Measurements from ENCODE around the gene SPATA16.

The SPATA16 gene

GRCh38 chr3:172859041-172859440 is 282.0 kb downstream of the SPATA16 start:
- Histone ChIP-seq H3K9ac (ENCODE audit: insufficient read length) (no peak overlapping the region), H3K27ac (no peak overlapping the region), H3K9me3 (ENCODE audit: low read depth, low read length) (no peaks in the 10 kb centered on the region), H3K4me3 (no peak overlapping the region), H3K36me3 (ENCODE audit: insufficient read depth, low read length) (no peaks in the 10 kb centered on the region)
- DNase-seq (ENCODE audit: low read depth, low spot score), result no peak
- no peak for TF ChIP-seq POLR2AphosphoS5 (IDR thresholded peaks at IDR 0.05; ENCODE audit: borderline replicate concordance, low read depth, low read length)
- TF ChIP-seq EZH2 (IDR thresholded peaks at IDR 0.05), result no peak
- TF ChIP-seq FOXP2 (optimal IDR thresholded peaks at IDR 0.05; ENCODE audit: control extremely low read depth, extremely low read length, insufficient read depth), result no peak

GRCh38 chr3:172856795-172857742 is 284.0 kb downstream of the SPATA16 start:
- no peak overlapping the region for H3K4me3 ChIP-seq
- DNase-seq (ENCODE audit: low read depth, low spot score), result no peak
- no peaks in the 10 kb centered on the region for H3K36me3 ChIP-seq (ENCODE audit: insufficient read depth, low read length)
- TF ChIP-seq EZH2 (IDR thresholded peaks at IDR 0.05), result no peak
- no peak for TF ChIP-seq POLR2AphosphoS5 (IDR thresholded peaks at IDR 0.05; ENCODE audit: borderline replicate concordance, low read depth, low read length)
- no peak for TF ChIP-seq FOXP2 (optimal IDR thresholded peaks at IDR 0.05; ENCODE audit: control extremely low read depth, extremely low read length, insufficient read depth)
- H3K27ac ChIP-seq, result no peak overlapping the region
- H3K9me3 ChIP-seq (ENCODE audit: low read depth, low read length), result no peaks in the 10 kb centered on the region
- no peak overlapping the region for H3K9ac ChIP-seq (ENCODE audit: insufficient read length)

DNA sequence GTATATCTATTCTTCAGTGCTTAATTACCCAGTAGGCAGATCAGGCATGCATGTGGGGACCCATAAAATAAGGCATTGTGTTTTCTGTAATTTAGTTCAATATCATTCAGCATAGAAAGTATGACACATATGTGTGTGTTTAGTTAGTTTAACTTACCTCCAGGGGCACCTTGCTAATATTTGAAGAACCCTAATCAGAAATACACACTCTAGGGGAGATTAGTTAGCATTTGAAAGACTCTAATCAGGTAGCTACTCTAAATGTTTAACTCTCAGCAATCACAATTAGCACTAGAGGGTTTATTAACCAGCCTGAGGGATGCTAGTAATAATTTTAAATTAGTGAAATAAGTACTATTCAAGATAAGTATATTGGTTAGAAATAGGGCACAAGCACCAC is 286.0 kb downstream of the SPATA16 start:
- no peak overlapping the region for H3K4me3 ChIP-seq
- H3K36me3 ChIP-seq (ENCODE audit: insufficient read depth, low read length), result no peaks in the 10 kb centered on the region
- TF ChIP-seq EZH2 (IDR thresholded peaks at IDR 0.05) (no peak), FOXP2 (optimal IDR thresholded peaks at IDR 0.05; ENCODE audit: control extremely low read depth, extremely low read length, insufficient read depth) (no peak), POLR2AphosphoS5 (IDR thresholded peaks at IDR 0.05; ENCODE audit: borderline replicate concordance, low read depth, low read length) (no peak)
- H3K9ac ChIP-seq (ENCODE audit: insufficient read length), result no peak overlapping the region
- no peak overlapping the region for H3K27ac ChIP-seq
- H3K9me3 ChIP-seq (ENCODE audit: low read depth, low read length), result no peaks in the 10 kb centered on the region
- DNase-seq (ENCODE audit: low read depth, low spot score), result no peak

DNA sequence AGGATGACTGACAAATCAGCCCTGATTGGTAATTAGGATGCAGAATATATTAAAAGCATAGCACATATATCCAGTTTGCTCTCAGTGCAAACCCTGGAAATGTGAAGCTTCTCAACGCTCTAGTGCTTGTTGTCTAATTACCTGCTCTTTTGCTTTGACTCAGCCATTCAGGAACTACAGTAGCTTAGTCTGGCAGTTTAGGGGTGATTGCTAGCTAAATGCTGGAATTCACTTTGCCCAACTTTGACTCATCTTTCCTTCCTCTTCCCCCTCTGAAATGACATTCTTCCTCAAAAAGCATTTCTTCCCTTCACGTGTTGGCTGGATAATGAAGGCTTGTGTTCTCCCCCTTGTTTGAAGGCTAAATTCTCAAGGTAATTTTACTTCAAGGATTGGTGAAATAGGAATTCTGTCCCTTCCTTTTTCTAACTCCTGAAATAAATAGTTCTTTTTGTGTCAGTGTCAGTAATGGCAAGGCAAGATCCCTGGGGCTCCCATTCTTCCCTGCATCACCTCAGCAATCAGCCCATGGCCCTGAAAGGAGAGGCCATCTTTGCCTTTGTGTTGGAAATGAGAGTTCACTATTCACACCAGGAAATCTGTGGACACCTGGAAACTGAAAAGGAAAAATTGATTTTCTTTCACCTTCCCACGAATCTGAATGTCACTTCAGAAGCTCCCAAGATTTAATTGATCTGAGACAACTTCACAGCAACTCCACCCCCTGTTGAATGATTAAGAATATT is 286.9 kb downstream of the SPATA16 start:
- no peaks in the 10 kb centered on the region for H3K9me3 ChIP-seq (ENCODE audit: low read depth, low read length)
- DNase-seq (ENCODE audit: low read depth, low spot score), result no peak
- no peak overlapping the region for H3K27ac ChIP-seq
- H3K36me3 ChIP-seq (ENCODE audit: insufficient read depth, low read length), result no peaks in the 10 kb centered on the region
- no peak overlapping the region for H3K9ac ChIP-seq (ENCODE audit: insufficient read length)
- no peak overlapping the region for H3K4me3 ChIP-seq
- TF ChIP-seq POLR2AphosphoS5 (IDR thresholded peaks at IDR 0.05; ENCODE audit: borderline replicate concordance, low read depth, low read length), result no peak
- no peak for TF ChIP-seq FOXP2 (optimal IDR thresholded peaks at IDR 0.05; ENCODE audit: control extremely low read depth, extremely low read length, insufficient read depth)
- TF ChIP-seq EZH2 (IDR thresholded peaks at IDR 0.05), result no peak

GRCh38 chr3:172853005-172853404 is 288.0 kb downstream of the SPATA16 start:
- no peaks in the 10 kb centered on the region for H3K9me3 ChIP-seq (ENCODE audit: low read depth, low read length)
- H3K36me3 ChIP-seq (ENCODE audit: insufficient read depth, low read length), result no peaks in the 10 kb centered on the region
- TF ChIP-seq POLR2AphosphoS5 (IDR thresholded peaks at IDR 0.05; ENCODE audit: borderline replicate concordance, low read depth, low read length) (no peak), FOXP2 (optimal IDR thresholded peaks at IDR 0.05; ENCODE audit: control extremely low read depth, extremely low read length, insufficient read depth) (no peak), EZH2 (IDR thresholded peaks at IDR 0.05) (no peak)
- H3K27ac ChIP-seq, result no peak overlapping the region
- H3K9ac ChIP-seq (ENCODE audit: insufficient read length), result no peak overlapping the region
- H3K4me3 ChIP-seq, result no peak overlapping the region
- DNase-seq (ENCODE audit: low read depth, low spot score), result no peak

DNA sequence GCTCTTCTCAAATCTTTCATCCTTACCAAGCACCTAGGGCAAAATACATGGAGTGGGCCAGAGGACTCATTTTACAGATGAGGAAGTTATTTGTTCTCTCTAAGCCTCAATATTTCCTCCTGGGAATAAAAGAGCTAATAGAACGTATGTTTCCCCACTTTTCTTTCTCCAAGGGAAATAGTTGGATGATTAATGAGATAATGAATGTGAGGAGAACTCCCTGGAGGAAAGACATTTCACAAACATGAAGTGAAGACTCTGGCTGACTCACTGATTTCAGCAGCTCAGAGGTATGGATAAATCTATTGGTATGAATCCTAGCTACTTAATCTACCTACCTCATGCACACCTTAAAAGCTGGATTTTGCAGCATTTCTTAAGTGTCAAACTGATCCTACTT is 292.1 kb downstream of the SPATA16 start:
- no peak overlapping the region for H3K9ac ChIP-seq (ENCODE audit: insufficient read length)
- TF ChIP-seq POLR2AphosphoS5 (IDR thresholded peaks at IDR 0.05; ENCODE audit: borderline replicate concordance, low read depth, low read length) (peak; percentile 71; the same call in 1 of the 2 replicates), FOXP2 (optimal IDR thresholded peaks at IDR 0.05; ENCODE audit: control extremely low read depth, extremely low read length, insufficient read depth) (no peak)
- no peaks in the 10 kb centered on the region for H3K36me3 ChIP-seq (ENCODE audit: insufficient read depth, low read length)
- DNase-seq (ENCODE audit: low read depth, low spot score), result peak; percentile 95
- H3K9me3 ChIP-seq (ENCODE audit: low read depth, low read length), result no peaks in the 10 kb centered on the region
- no peak overlapping the region for H3K4me3 ChIP-seq
- no peak overlapping the region for H3K27ac ChIP-seq

DNA sequence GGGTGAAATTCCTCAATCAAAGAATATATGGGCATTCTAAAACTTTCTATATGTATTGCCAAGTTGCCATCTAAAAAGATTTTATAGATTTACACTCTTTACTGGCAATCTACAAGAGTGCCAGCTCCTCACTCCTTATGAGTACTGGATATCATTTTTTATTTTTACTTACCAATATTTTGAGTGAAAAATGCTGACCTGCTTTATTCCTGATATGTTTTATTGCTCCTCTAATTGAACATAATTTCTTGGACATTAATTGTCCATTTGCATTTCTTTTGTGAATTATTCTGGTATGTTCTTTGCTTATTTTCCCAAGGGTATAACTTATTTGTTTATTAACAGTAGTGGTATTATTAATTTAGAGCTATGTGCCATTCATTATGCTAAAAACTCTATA is 293.7 kb downstream of the SPATA16 start:
- DNase-seq (ENCODE audit: low read depth, low spot score), result no peak
- no peak overlapping the region for H3K4me3 ChIP-seq
- no peaks in the 10 kb centered on the region for H3K36me3 ChIP-seq (ENCODE audit: insufficient read depth, low read length)
- no peak overlapping the region for H3K9ac ChIP-seq (ENCODE audit: insufficient read length)
- TF ChIP-seq FOXP2 (optimal IDR thresholded peaks at IDR 0.05; ENCODE audit: control extremely low read depth, extremely low read length, insufficient read depth) (no peak), EZH2 (IDR thresholded peaks at IDR 0.05) (no peak), POLR2AphosphoS5 (IDR thresholded peaks at IDR 0.05; ENCODE audit: borderline replicate concordance, low read depth, low read length) (no peak)
- no peak overlapping the region for H3K27ac ChIP-seq
- H3K9me3 ChIP-seq (ENCODE audit: low read depth, low read length), result no peaks in the 10 kb centered on the region

DNA sequence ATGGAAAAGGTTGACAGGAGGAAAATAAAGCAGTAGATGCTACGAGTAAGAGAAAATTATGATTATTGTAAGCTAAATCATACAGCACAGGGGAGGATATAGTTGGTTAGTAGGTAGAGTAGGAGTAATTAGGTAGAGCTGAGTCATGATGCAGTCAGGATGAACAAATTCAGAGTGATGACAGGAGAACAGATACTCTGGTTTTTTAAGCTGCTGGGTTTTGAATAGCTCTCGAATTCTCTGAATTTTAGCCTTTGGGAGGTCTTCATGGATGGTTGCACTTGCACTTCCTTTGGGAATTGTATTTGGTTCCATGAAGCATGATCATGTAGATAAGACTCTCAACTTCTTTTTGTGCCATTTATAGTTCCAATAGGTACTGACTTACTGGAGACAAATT is 294.3 kb downstream of the SPATA16 start:
- H3K4me3 ChIP-seq, result no peak overlapping the region
- H3K9ac ChIP-seq (ENCODE audit: insufficient read length), result no peak overlapping the region
- H3K27ac ChIP-seq, result no peak overlapping the region
- peak; percentile 83 for DNase-seq (ENCODE audit: low read depth, low spot score)
- H3K9me3 ChIP-seq (ENCODE audit: low read depth, low read length), result no peaks in the 10 kb centered on the region
- TF ChIP-seq POLR2AphosphoS5 (IDR thresholded peaks at IDR 0.05; ENCODE audit: borderline replicate concordance, low read depth, low read length) (peak; percentile 17; the same call in 1 of the 2 replicates), EZH2 (IDR thresholded peaks at IDR 0.05) (no peak), FOXP2 (optimal IDR thresholded peaks at IDR 0.05; ENCODE audit: control extremely low read depth, extremely low read length, insufficient read depth) (no peak)
- no peaks in the 10 kb centered on the region for H3K36me3 ChIP-seq (ENCODE audit: insufficient read depth, low read length)
